HG03159 (cell line): ENCODE measurements around the gene LANCL3.
"Not testable (repeated sequence)": the region's sequence is repeated elsewhere in the genome, so short reads cannot be mapped to it uniquely, and the experiment has no call there.

Experiments
- ATAC-seq: cut with Tn5 transposase; IDR thresholded peaks from one replicate; pipeline ENCODE4 v1.9.1; 2021; ENCODE audit warnings: mild to moderate bottlenecking, moderate library complexity; ENCODE audit not compliant: unreplicated experiment

Gene LANCL3

DNA sequence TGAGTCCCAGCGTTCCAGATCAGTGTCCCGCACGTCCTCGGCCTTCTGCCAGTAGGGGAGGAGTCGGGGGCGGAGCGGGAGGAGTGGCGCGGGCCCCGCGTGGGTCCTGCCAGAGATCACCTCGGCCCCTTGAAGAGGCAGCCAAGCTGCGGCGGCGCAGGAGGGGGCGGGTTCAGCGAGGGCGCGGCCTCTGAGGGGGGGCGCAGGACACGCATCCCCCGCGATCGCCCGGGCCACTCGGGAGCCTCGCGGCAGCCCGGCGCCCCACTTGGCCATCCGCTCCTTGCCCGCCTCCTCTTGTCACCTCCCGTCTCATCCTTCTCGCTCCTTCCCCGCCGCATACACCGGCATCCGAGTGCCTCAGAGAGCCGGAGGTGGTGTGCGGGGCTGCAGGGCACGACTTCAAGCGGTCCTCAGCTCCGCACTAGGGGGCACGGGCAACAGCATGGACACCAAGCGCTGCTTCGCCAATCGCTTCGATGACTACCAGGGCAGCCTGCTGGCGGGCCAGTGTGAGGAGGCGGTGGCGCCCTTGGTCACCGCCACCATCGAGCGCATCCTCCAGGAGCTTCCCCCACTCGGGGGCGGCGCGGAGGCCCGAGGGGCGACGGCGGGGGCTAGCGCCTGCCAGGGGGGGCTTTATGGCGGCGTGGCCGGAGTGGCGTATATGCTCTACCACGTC, at the start of gene LANCL3:
TSS of gene LANCL3 (plus strand) at position 236 of the 682 bp plus-strand sequence. CDS start at position 446, 210 bp downstream.
- ATAC-seq: not testable (repeated sequence)

DNA sequence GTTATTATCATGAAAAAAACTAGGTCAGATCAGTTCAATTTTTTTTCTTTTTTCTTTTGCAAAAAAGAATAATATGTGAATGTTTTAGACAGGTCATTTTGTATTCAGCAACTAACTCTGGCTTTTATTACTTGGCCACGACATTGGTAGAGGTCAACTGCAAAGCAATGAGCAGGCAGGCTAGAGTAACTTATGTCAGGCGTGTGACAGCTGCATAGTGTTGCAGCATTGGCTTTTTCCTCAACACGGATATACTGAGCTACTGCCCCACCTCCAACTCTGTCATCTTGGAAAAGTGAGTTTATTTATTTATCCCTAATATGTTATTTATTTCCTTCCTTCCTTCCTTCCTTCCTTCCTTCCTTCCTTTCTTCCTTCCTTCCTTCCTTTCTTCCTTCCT, 47.8 kb upstream of the LANCL3 start:
- ATAC-seq: not testable (repeated sequence)

GRCh38 chrX:37541991-37542390, 29.5 kb upstream of the LANCL3 start:
- no peak for ATAC-seq

GRCh38 chrX:37542791-37543190, 28.7 kb upstream of the LANCL3 start:
- no peak for ATAC-seq

DNA sequence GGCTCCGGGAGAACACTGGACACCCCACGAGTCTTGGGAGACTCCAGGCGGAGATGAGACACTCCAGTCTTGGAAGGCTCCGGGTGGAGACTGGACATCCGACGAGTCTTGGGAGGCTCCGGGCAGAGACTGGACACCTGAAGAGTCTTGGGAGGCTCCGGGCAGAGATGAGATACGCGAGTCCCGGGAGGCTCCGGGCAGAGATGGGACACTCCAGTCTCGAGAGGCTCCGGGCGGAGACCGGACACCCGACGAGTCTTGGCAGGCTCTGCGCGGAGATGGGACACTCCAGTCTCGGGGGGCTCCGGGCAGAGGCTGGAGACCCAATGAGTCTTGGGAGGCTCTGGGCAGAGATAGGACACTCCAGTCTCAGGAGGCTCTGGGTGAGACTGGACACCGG, 28.1 kb upstream of the LANCL3 start:
- no peak for ATAC-seq

GRCh38 chrX:37544531-37544930, 26.9 kb upstream of the LANCL3 start:
- not testable (repeated sequence) for ATAC-seq

DNA sequence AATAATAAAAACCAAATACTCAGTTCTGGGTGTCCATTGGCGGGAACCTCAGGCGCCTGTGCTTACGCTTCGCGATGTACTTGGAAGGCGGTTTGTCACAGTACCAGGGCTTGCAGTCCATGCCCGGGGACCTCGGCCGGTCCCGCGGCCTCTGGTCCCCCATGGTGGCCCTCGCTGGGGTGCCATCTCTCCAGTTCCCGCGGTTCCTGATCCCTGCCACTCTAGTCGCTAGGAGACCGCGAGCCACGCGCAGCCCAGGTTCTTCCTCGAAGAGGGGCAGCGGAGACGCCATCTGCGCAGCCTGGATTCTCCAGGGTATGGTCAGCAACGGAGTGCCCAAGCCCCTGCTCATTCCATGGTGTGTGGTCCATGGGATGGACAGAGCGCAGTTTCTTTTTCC, 26.4 kb upstream of the LANCL3 start:
- no peak for ATAC-seq

- ATAC-seq: not testable (repeated sequence)
Observed at GRCh38 chrX:37549619-37550018, 21.8 kb upstream of the LANCL3 start.

GRCh38 chrX:37553476-37553875, 18.0 kb upstream of the LANCL3 start:
- no peak for ATAC-seq

- ATAC-seq: not testable (repeated sequence)
Observed at GRCh38 chrX:37565254-37565653, 6.2 kb upstream of the LANCL3 start.

DNA sequence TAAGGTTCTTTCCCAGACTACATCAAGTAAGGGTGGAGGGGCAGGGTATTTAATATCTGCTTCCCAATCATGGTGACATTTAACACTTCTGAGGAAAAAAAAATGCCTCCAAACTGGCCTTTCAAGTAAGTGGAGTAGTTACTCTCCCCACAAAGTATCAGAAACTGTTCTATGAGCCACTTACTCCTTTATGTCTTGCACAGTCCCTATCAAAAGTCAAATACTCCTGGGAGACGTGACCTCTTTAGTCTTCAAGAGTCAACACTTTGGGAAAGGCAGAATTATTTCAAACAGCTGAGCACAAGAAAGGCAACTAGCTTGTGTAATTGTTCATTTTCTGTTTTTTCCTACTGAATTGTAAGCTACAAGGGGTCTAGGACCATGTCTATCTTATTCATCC, 1.1 kb upstream of the LANCL3 start:
- ATAC-seq: not testable (repeated sequence)

DNA sequence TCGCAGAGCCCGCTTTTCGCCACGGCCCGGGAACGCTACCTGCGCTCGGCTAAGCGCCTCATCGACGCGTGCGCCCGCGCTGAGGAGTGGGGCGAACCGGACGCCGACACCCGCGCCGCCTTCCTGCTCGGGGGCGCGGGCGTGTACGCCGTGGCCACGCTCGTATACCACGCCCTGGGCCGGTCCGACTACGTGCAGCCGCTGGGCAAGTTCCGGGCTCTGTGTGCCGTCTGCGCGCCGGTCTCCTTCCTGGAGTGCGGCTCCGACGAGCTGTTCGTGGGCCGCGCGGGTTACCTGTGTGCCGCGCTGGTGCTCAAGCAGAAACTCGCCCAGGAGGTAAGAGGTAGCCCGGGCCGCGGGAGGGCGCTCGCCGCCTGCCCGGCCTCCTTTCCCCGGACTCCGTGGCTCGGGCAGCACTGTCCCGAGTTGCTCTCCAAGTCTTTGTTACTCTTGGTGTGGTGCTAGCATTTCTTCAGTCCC, 687 bp downstream of the LANCL3 start:
- ATAC-seq: not testable (repeated sequence)

DNA sequence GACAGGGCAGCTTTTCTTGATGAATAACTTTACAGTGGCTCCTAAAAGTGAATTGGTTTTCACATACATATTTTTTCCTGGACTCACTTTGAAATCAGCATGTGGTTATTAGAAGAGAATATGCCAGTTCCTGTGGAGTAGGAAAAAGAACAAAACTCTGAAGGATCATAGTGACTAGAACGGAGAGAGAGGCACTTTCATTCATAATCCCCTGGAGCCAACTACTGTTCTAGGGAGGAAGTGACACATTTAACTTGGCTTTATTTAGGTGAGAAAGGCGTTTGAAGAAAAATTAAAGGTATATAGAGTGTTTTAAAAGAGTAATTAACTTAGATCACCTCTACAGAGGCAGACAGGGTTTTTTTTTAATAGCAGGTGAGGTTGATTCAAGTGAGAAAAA, 1.7 kb downstream of the LANCL3 start:
- not testable (repeated sequence) for ATAC-seq

DNA sequence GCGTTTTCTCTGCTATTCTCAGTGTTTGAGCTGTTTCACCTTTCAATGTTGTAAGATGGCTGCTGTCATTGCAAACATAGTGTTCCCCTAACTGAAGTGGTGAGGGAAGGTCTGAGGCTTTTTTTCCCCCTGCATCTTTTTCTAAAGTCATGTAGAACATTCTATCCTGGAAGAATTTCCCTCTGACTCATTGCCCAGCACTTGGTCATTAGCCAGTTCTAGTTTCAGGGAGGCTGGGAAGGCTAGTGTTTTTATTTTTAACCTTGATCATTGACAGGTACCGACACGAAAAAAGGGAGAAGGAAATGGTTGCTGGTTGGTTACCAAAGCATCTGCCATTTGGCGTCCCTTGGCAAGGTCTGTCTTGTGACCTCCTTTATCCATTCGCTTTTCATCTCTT, 6.6 kb downstream of the LANCL3 start:
- ATAC-seq: no peak

GRCh38 chrX:37580080-37580479, 8.6 kb downstream of the LANCL3 start:
- no peak for ATAC-seq

DNA sequence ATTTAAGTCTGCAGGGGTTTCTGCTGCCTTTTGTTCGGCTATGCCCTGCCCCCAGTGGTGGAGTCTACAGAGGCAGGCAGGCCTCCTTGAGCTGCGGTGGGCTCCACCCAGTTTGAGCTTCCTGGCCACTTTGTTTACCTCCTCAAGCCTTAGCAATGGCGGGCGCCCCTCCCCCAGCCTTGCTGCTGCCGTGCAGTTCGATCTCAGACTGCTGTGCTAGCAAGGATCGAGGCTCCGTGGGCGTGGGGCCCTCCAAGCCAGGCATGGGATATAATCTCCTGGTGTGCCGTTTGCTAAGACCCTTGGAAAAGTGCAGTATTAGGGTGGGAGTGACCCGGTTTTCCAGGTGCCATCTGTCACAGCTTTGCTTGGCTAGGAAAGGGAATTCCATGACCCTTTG, 15.9 kb downstream of the LANCL3 start:
- ATAC-seq: not testable (repeated sequence)

GRCh38 chrX:37590047-37590446, 18.6 kb downstream of the LANCL3 start:
- ATAC-seq: no peak

GRCh38 chrX:37594755-37595382, 23.4 kb downstream of the LANCL3 start:
- ATAC-seq: no peak

- no peak for ATAC-seq
Observed at GRCh38 chrX:37599729-37600128, 28.3 kb downstream of the LANCL3 start.

DNA sequence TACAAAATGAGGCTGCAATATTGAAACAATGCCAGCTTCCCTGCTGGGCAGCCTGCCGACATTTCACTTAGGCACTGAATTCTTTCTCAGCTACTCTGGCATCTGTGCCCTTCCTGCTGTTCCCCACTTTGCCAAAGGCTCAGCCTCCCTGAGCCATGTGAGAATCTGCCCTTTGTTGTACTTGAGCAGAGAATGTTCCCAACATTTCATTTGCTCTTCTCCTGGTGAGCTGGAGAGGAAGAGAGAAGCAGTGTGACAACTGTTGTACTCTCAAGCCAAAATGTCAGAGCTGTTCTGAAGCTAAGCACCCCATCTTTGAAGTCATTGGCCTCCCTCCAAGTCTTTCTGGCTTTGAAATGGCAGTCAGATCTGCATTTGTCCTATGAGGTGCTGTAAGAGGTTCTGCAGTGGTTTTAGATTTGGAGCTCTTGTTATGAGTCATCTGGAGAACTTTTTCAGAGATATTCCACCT, 32.5 kb downstream of the LANCL3 start:
- peak; percentile 58 for ATAC-seq

GRCh38 chrX:37607243-37607642, 35.8 kb downstream of the LANCL3 start:
- no peak for ATAC-seq

DNA sequence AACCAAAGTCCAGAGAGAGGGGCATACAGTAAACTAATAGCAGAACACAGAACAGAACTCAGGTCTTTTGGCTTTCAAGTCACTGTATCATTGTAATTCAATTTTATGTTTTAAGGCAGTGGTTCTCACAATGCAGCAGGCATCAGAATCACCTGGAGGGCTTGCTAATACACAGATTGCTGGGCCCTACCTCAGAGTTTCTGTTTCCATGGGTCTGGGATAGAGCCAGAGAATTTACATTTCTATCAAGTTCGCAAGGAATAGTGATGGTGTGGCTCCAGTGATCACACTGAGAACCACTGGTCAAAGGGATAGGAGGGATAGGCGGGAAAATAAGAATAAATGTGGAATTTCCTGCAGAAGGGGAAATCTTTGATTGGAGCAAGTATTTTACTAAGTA, 36.7 kb downstream of the LANCL3 start:
- ATAC-seq: no peak
